Measurements from ENCODE around the gene PEF1.

DNA sequence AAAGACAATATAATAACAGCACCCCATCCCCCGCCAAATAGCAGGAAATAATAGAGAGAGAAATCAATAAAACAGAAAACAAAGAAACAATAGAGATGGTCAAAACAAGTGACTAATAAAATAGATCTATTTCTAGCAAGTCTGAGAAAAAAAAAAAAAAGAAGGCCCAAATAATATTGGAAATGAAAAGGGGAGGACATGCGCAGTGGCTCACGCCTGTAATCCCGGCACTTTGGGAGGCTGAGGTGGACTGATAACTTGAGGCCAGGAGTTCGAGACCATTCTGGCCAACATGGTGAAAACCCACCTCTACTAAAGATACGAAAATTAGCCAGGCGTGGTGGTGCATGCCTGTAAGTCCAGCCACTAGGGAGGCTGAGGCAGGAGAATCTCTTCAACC, 45.7 kb downstream of the PEF1 start:
- no peak for TF ChIP-seq POLR2A (IDR thresholded peaks at IDR 0.05)
- TF ChIP-seq, protein P1, sequence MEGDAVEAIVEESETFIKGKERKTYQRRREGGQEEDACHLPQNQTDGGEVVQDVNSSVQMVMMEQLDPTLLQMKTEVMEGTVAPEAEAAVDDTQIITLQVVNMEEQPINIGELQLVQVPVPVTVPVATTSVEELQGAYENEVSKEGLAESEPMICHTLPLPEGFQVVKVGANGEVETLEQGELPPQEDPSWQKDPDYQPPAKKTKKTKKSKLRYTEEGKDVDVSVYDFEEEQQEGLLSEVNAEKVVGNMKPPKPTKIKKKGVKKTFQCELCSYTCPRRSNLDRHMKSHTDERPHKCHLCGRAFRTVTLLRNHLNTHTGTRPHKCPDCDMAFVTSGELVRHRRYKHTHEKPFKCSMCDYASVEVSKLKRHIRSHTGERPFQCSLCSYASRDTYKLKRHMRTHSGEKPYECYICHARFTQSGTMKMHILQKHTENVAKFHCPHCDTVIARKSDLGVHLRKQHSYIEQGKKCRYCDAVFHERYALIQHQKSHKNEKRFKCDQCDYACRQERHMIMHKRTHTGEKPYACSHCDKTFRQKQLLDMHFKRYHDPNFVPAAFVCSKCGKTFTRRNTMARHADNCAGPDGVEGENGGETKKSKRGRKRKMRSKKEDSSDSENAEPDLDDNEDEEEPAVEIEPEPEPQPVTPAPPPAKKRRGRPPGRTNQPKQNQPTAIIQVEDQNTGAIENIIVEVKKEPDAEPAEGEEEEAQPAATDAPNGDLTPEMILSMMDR (IDR thresholded peaks at IDR 0.05) = no peak

All from thyroid gland (tissue), 4 donors.